Activated naive CD4-positive, alpha-beta T cell treated with anti-CD3 and anti-CD28 coated beads, Interleukin-2, amount 50 U/mL, for 24 hours (primary cell): ENCODE data around the gene ANXA1.

Source experiments
- H3K27ac Mint-ChIP-seq: one replicate; pipeline ENCODE4 v1.8.0; 2021; ENCODE audit warnings: mild to moderate bottlenecking, mixed read lengths
- H3K27me3 Mint-ChIP-seq: one replicate; pipeline ENCODE4 v1.8.0; 2021; ENCODE audit warnings: mixed read lengths
- H3K36me3 Mint-ChIP-seq: one replicate; pipeline ENCODE4 v1.8.0; 2021; ENCODE audit warnings: mixed read lengths
- H3K4me1 Mint-ChIP-seq: one replicate; pipeline ENCODE4 v1.8.0; 2021; ENCODE audit warnings: mixed read lengths
- H3K4me3 Mint-ChIP-seq: one replicate; pipeline ENCODE4 v1.8.0; 2021; ENCODE audit warnings: mild to moderate bottlenecking, mixed read lengths
- H3K9me3 Mint-ChIP-seq: one replicate; pipeline ENCODE4 v1.8.0; 2021; ENCODE audit warnings: mixed read lengths

The ANXA1 gene

GRCh38 chr9:73132034-73132776 lies 19.5 kb upstream of the ANXA1 start:
- Mint-ChIP-seq H3K4me3 (peak overlapping the region; percentile 88), H3K27ac (peak overlapping the region; percentile 93), H3K9me3 (no peaks in the 10 kb centered on the region), H3K36me3 (peaks cover 2% of the 10 kb centered on the region), H3K4me1 (peaks cover 47% of the 10 kb centered on the region), H3K27me3 (no peaks in the 10 kb centered on the region)

- H3K4me1 Mint-ChIP-seq: peaks cover 47% of the 10 kb centered on the region
- peaks cover 2% of the 10 kb centered on the region for H3K36me3 Mint-ChIP-seq
- H3K27me3 Mint-ChIP-seq: no peaks in the 10 kb centered on the region
- H3K4me3 Mint-ChIP-seq: peak overlapping the region; percentile 88
- H3K9me3 Mint-ChIP-seq: no peaks in the 10 kb centered on the region
- peak overlapping the region; percentile 93 for H3K27ac Mint-ChIP-seq
Observed at GRCh38 chr9:73133022-73133651, 18.5 kb upstream of the ANXA1 start.

- peaks cover 2% of the 10 kb centered on the region for H3K36me3 Mint-ChIP-seq
- H3K27ac Mint-ChIP-seq: peak overlapping the region; percentile 30
- H3K4me3 Mint-ChIP-seq: no peak overlapping the region
- peaks cover 51% of the 10 kb centered on the region for H3K4me1 Mint-ChIP-seq
- no peaks in the 10 kb centered on the region for H3K9me3 Mint-ChIP-seq
- H3K27me3 Mint-ChIP-seq: no peaks in the 10 kb centered on the region
Observed at GRCh38 chr9:73133921-73134407, 17.7 kb upstream of the ANXA1 start.

- Mint-ChIP-seq H3K9me3 (no peaks in the 10 kb centered on the region), H3K36me3 (no peaks in the 10 kb centered on the region), H3K4me3 (no peak overlapping the region), H3K4me1 (peaks cover 45% of the 10 kb centered on the region), H3K27me3 (no peaks in the 10 kb centered on the region), H3K27ac (no peak overlapping the region)
Observed at GRCh38 chr9:73135394-73135793, 16.3 kb upstream of the ANXA1 start.

GRCh38 chr9:73137286-73137899 lies 14.3 kb upstream of the ANXA1 start:
- no peaks in the 10 kb centered on the region for H3K9me3 Mint-ChIP-seq
- H3K4me1 Mint-ChIP-seq: peaks cover 26% of the 10 kb centered on the region
- H3K27ac Mint-ChIP-seq: no peak overlapping the region
- no peak overlapping the region for H3K4me3 Mint-ChIP-seq
- no peaks in the 10 kb centered on the region for H3K27me3 Mint-ChIP-seq
- H3K36me3 Mint-ChIP-seq: no peaks in the 10 kb centered on the region

GRCh38 chr9:73137914-73138313 lies 13.8 kb upstream of the ANXA1 start:
- Mint-ChIP-seq H3K4me3 (no peak overlapping the region), H3K4me1 (peaks cover 22% of the 10 kb centered on the region)

GRCh38 chr9:73138516-73138915 lies 13.1 kb upstream of the ANXA1 start:
- Mint-ChIP-seq H3K27me3 (no peaks in the 10 kb centered on the region), H3K27ac (no peak overlapping the region), H3K4me3 (no peak overlapping the region)

More at GRCh38 chr9:73137914-73138313, 13.8 kb upstream of the ANXA1 start:
- Mint-ChIP-seq H3K9me3 (no peaks in the 10 kb centered on the region), H3K36me3 (no peaks in the 10 kb centered on the region), H3K27me3 (no peaks in the 10 kb centered on the region), H3K27ac (no peak overlapping the region)

GRCh38 chr9:73141282-73141681 lies 10.4 kb upstream of the ANXA1 start:
- H3K27me3 Mint-ChIP-seq: no peaks in the 10 kb centered on the region

More at GRCh38 chr9:73138516-73138915, 13.1 kb upstream of the ANXA1 start:
- H3K4me1 Mint-ChIP-seq: peaks cover 25% of the 10 kb centered on the region
- H3K36me3 Mint-ChIP-seq: no peaks in the 10 kb centered on the region
- no peaks in the 10 kb centered on the region for H3K9me3 Mint-ChIP-seq

GRCh38 chr9:73143711-73144328 lies 7.8 kb upstream of the ANXA1 start:
- H3K4me3 Mint-ChIP-seq: no peak overlapping the region
- no peaks in the 10 kb centered on the region for H3K36me3 Mint-ChIP-seq
- no peaks in the 10 kb centered on the region for H3K27me3 Mint-ChIP-seq
- no peak overlapping the region for H3K27ac Mint-ChIP-seq
- peaks cover 44% of the 10 kb centered on the region for H3K4me1 Mint-ChIP-seq
- H3K9me3 Mint-ChIP-seq: no peaks in the 10 kb centered on the region

More at GRCh38 chr9:73141282-73141681, 10.4 kb upstream of the ANXA1 start:
- Mint-ChIP-seq H3K4me1 (peaks cover 36% of the 10 kb centered on the region), H3K9me3 (no peaks in the 10 kb centered on the region), H3K27ac (no peak overlapping the region), H3K4me3 (no peak overlapping the region), H3K36me3 (no peaks in the 10 kb centered on the region)

GRCh38 chr9:73146111-73146815 lies 5.4 kb upstream of the ANXA1 start:
- Mint-ChIP-seq H3K27ac (no peak overlapping the region), H3K27me3 (no peaks in the 10 kb centered on the region), H3K9me3 (no peaks in the 10 kb centered on the region), H3K4me3 (no peak overlapping the region), H3K4me1 (peaks cover 62% of the 10 kb centered on the region), H3K36me3 (no peaks in the 10 kb centered on the region)

- H3K27me3 Mint-ChIP-seq: no peaks in the 10 kb centered on the region
- H3K9me3 Mint-ChIP-seq: no peaks in the 10 kb centered on the region
- H3K36me3 Mint-ChIP-seq: no peaks in the 10 kb centered on the region
- H3K4me1 Mint-ChIP-seq: peaks cover 78% of the 10 kb centered on the region
- peak overlapping the region; percentile 77 for H3K4me3 Mint-ChIP-seq
- peak overlapping the region; percentile 94 for H3K27ac Mint-ChIP-seq
Observed at GRCh38 chr9:73148447-73148937, 3.2 kb upstream of the ANXA1 start.

- peak overlapping the region; percentile 77 for H3K4me3 Mint-ChIP-seq
- H3K4me1 Mint-ChIP-seq: peaks cover 78% of the 10 kb centered on the region
- H3K27me3 Mint-ChIP-seq: no peaks in the 10 kb centered on the region
- H3K27ac Mint-ChIP-seq: peak overlapping the region; percentile 94
- H3K36me3 Mint-ChIP-seq: no peaks in the 10 kb centered on the region
- no peaks in the 10 kb centered on the region for H3K9me3 Mint-ChIP-seq
Observed at GRCh38 chr9:73149371-73150067, 2.1 kb upstream of the ANXA1 start.

- peak overlapping the region; percentile 95 for H3K27ac Mint-ChIP-seq
Observed at GRCh38 chr9:73152543-73152844, 829 bp downstream of the ANXA1 start.

GRCh38 chr9:73152953-73153352 lies 1.3 kb downstream of the ANXA1 start:
- H3K36me3 Mint-ChIP-seq: peaks cover 8% of the 10 kb centered on the region
- peak overlapping the region; percentile 86 for H3K4me3 Mint-ChIP-seq
- no peaks in the 10 kb centered on the region for H3K27me3 Mint-ChIP-seq
- peaks cover 94% of the 10 kb centered on the region for H3K4me1 Mint-ChIP-seq
- H3K27ac Mint-ChIP-seq: peak overlapping the region; percentile 95
- H3K9me3 Mint-ChIP-seq: no peaks in the 10 kb centered on the region

More at GRCh38 chr9:73152543-73152844, 829 bp downstream of the ANXA1 start:
- Mint-ChIP-seq H3K27me3 (no peaks in the 10 kb centered on the region), H3K4me3 (peak overlapping the region; percentile 86), H3K36me3 (peaks cover 4% of the 10 kb centered on the region), H3K9me3 (no peaks in the 10 kb centered on the region), H3K4me1 (peaks cover 91% of the 10 kb centered on the region)
